Mucosa of stomach (tissue), 1 donor: Measurements from ENCODE around the gene MXRA8.

Source experiments
- H3K27me3 ChIP-seq: one replicate; pipeline ENCODE4 v1.7.0; 2013; ENCODE audit warnings: mild to moderate bottlenecking, low read length; ENCODE audit not compliant: control insufficient read depth, insufficient read depth
- H3K36me3 ChIP-seq: one replicate; pipeline ENCODE4 v1.7.0; 2013; ENCODE audit warnings: low read length; ENCODE audit not compliant: control insufficient read depth, insufficient read depth
- H3K4me1 ChIP-seq: one replicate; pipeline ENCODE4 v1.7.0; 2013; ENCODE audit warnings: mild to moderate bottlenecking, low read length; ENCODE audit not compliant: control insufficient read depth, insufficient read depth
- H3K4me3 ChIP-seq: one replicate; pipeline ENCODE4 v1.7.0; 2013; ENCODE audit warnings: low read length
- H3K9ac ChIP-seq: one replicate; pipeline ENCODE4 v1.7.0; 2013; ENCODE audit warnings: mild to moderate bottlenecking, low read length, moderate library complexity
- H3K9me3 ChIP-seq: one replicate; pipeline ENCODE4 v1.7.0; 2013; ENCODE audit warnings: mild to moderate bottlenecking, low read length, moderate library complexity; ENCODE audit not compliant: control insufficient read depth
- donor health status: Pancreatic carcinoma.

The MXRA8 gene

DNA sequence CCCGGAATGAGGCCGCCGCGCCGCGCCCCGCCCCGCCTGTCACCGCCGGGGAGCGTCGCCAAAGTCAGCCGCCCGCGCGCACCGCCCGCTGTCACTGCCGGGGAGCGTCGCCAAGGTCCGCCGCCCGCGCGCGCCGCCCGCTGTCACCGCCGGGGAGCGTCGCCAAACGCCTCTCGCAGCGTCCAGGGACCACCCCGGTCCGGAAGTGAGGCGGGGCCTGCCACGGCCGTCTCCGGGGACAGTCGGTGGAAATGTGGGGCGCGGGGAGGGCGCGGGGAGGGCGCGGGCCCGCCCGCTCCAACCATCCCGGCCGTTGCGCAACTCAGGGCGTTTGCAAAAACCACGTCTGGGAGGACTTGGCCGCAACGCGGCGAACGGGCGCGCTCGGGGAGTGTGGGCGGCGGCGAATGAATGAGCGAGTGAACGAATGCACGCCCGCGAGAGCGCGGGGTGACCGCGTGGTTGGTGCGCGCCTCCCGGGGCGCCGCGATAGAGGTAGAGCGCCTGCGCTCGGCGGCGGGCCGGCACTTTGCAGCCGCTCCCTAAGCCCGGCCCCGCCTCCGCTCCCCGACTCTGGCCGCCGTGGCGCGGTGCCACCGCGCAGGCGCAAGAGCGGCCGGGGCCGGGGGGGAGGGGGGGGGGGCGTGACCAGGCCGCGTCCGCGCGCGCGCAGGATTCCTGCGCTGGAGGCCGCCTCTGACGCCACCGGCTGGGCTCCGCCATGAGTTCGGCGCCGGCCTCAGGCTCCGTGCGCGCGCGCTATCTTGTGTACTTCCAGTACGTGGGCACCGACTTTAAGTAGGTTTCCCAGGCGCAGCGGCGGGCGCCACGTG is 50.2 kb downstream of the MXRA8 start, which contains the start of the genes ACAP3 and PUSL1:
Gene ACAP3 (minus strand): TSS at position 8 of the 833 bp plus-strand sequence. CDS start 115 bp downstream, outside the sequence.
Gene PUSL1 (plus strand): TSS at position 675 of the 833 bp plus-strand sequence. CDS start 47 bp downstream, at position 722.
- Histone ChIP-seq H3K27me3 (no peaks in the 10 kb centered on the region), H3K4me1 (peaks cover 47% of the 10 kb centered on the region)

DNA sequence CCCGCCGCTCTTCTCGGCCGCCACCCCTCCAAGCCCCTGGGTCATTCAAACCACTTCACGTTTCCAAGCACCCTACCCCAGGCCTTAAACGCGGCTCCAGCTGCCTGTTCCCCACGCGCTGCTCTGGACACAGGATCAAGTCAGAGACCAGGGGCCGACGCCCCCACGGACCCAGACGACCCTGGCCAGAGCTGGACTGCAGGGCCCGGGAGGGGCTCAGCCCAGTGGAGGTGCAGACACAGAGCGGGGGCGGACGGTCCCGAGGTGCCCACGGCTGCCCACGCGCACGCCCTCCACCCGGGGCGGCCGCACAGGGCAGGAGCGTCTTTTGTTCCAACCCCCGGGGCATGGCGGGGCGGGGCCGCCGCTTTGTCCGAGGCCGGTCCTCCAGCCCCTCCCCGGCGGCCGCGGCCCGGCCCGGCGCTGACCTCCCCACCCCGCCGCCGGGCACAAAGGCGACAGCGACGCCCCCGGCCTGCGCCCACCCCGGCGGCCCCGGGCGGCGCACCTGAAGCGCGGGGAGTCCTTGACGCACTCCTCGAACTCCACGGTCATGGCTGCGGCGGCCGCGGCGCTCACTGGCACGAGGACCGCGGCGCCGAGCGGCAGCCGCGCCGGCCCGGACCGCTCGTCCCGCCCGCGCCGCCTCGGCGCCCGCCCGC is 51.0 kb downstream of the MXRA8 start:
- peak overlapping the region; percentile 55 for H3K9ac ChIP-seq
- H3K4me3 ChIP-seq: peak overlapping the region; percentile 54
- H3K36me3 ChIP-seq: peaks cover 8% of the 10 kb centered on the region
- H3K4me1 ChIP-seq: peaks cover 49% of the 10 kb centered on the region
- H3K27me3 ChIP-seq: no peaks in the 10 kb centered on the region
- no peaks in the 10 kb centered on the region for H3K9me3 ChIP-seq

More for the DNA sequence above, 50.2 kb downstream of the MXRA8 start, which contains the start of the genes ACAP3 and PUSL1:
- Histone ChIP-seq H3K9ac (peak within 1 kb of the TSS; percentile 61), H3K4me3 (peak within 1 kb of the TSS; percentile 54), H3K36me3 (peaks cover 8% of the 10 kb centered on the region), H3K9me3 (no peaks in the 10 kb centered on the region)

DNA sequence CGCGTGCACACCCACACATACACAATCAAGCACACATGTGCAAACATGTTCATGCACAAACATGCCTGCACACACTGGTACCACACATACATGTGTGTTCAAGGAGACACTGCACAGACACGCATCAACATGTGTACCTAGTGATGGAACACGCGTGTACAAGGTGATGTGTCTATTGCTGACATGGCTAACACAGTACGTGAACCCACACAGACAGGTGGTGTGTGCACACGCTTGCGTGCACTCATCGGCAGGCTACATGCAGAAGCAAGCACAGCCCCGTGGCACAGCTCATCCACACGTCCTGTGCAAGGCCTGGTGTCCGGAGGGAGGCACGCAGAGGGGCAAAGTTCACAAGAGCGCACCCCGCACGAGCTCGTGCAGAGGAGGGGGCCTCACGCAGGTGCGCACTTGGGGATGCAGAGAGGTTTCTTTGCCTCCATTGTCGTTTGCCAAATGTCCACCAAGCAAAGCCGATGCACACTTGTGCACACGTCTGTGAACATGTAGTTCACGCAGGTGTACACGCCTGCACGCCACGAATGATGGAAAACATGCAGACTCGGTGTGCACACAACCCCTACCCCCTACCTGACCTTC is 51.6 kb downstream of the MXRA8 start:
- no peaks in the 10 kb centered on the region for H3K9me3 ChIP-seq
- no peak overlapping the region for H3K9ac ChIP-seq
- peaks cover 49% of the 10 kb centered on the region for H3K4me1 ChIP-seq
- no peaks in the 10 kb centered on the region for H3K27me3 ChIP-seq
- peak overlapping the region; percentile 54 for H3K4me3 ChIP-seq
- peaks cover 8% of the 10 kb centered on the region for H3K36me3 ChIP-seq

DNA sequence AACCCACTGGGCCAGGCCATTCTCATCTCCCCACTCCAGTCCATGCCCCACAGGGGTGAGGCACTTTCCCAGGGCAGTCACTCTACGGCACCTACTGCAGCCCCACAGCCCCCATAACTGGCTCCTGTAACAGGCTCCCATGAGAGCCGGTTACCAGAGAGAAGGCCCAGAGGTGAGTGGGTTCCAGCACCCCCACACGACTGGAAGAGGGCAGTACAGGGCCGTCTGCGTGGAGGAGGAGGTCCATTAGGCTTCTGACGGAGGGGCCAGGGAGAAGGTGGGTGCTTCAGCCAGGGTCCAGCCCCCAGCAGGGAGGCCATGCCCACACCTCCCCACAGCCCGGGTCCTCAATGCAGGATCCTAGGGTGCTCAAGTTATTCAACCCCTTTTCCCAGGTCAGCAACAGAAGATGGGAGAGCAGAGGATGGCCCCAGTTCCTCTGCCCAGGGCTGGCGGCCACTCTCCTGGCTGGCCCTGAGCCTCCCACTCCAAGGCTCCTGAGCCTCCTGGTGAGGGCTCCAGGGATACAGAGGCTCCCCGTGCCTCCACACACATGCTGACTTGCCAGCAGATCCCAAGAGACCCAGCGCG is 52.2 kb downstream of the MXRA8 start:
- no peaks in the 10 kb centered on the region for H3K27me3 ChIP-seq
- H3K9me3 ChIP-seq: no peaks in the 10 kb centered on the region
- peak overlapping the region; percentile 54 for H3K4me3 ChIP-seq
- H3K36me3 ChIP-seq: peaks cover 3% of the 10 kb centered on the region
- H3K4me1 ChIP-seq: peaks cover 49% of the 10 kb centered on the region
- peak overlapping the region; percentile 28 for H3K9ac ChIP-seq

DNA sequence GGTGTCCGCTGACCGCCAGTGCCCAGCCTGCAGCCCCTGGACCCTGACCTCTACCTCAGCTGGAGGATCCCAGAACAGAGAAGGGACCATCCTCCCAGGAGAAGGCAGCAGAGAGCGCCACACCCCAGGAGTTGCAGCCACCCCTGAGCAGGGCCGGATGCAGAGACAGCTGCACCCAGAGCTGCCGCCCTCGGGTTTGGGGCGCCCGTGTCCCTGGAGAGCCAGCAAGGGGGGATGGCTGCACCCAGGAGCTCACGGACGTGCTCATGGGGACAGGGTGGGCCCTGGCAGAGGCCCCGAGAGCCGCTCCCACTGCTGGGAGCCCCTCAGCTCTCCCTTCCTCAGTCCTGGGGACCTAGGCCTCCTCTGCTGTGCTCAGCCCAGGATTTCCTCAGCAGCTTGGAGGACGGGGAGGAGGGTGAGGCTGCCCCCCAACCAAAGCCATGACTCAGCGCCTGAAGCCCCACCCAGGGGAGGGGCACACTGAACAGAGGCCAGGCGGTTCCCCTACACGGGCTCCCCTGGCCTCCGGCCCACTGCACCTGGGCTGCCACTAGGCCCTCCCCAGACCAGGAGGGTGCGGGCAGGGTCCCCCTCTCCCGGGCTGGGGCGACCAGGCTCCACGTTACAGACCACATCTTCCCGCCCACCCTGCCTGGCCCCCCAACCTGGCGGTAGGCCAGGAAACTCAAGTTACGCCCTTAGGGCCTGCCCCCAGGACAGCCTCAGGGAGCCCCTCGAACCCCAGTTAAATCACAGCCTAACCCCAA is 52.9 kb downstream of the MXRA8 start:
- Histone ChIP-seq H3K36me3 (no peaks in the 10 kb centered on the region), H3K27me3 (no peaks in the 10 kb centered on the region), H3K4me3 (peak overlapping the region; percentile 2)

DNA sequence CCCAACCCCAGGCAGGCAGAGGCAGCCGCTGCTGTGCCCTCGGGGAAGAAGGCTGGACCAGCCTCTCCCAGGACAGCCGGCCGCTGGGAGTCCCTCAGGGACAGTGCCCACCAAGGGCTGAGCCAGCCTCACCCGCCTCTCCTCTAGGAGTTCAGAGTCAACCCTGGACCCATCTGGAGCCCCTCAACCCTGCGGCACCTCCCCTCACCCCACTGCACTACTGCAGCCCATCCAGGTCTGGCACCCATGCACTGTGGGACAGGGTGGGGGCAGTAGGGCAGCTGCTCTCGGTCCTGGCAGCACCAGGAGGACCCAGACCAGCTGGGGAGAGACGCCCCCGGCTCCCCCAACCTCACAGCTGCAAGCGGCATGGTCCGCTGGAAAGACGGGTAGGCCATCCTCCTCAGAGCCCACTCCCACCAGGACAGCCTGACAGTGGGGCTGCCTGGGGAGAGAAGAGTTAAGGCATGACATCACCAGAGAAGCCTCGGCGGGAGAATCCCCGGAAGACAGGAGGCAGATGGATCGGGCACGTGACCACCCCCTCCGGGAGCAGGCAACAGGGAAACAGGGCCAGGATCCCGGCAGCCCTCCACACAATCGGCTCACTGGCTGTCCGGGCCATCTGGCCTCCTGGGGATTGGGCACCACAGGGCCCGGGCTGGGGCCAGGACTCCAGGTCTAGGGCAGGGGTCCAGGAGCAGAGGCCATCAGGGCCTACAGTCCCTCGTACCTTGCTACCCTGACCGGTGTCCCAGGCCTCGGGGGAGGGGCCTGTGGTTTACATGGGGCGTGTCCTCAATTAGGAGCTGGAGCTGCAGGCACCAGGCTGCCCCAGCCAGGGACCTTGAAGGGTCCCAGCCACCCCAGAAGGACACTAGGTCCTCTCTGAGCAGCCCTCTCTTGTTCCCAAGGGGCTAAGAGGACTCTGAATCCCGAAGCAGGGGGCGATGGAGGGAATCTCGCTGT is 53.7 kb downstream of the MXRA8 start:
- peaks cover 48% of the 10 kb centered on the region for H3K4me1 ChIP-seq
- H3K27me3 ChIP-seq: no peaks in the 10 kb centered on the region
- no peaks in the 10 kb centered on the region for H3K9me3 ChIP-seq
- peak overlapping the region; percentile 2 for H3K4me3 ChIP-seq
- no peaks in the 10 kb centered on the region for H3K36me3 ChIP-seq
- peak overlapping the region; percentile 55 for H3K9ac ChIP-seq

More for the DNA sequence above, 52.9 kb downstream of the MXRA8 start:
- peaks cover 49% of the 10 kb centered on the region for H3K4me1 ChIP-seq
- no peaks in the 10 kb centered on the region for H3K9me3 ChIP-seq
- H3K9ac ChIP-seq: peak overlapping the region; percentile 55

DNA sequence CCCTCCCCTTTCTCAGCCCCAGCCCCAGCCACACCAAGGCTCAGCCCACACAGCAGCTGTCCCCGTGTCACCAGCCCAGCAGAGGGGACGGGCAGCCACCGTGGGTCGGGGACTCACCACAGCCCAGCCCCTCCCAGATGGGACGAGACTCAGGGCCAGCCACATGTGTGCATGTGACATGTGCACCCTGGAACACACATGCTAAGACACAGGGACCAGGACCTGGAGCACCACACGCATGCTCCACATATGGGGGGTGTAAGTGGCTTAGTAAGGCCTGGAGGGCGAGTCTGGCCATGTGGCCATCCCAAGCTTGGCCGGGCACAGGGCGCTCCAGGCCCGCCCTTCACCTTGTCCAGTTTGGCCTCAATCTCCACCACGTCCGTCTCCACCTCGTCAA is 54.6 kb downstream of the MXRA8 start:
- H3K36me3 ChIP-seq: no peaks in the 10 kb centered on the region
- no peak overlapping the region for H3K4me3 ChIP-seq
- H3K9ac ChIP-seq: no peak overlapping the region

DNA sequence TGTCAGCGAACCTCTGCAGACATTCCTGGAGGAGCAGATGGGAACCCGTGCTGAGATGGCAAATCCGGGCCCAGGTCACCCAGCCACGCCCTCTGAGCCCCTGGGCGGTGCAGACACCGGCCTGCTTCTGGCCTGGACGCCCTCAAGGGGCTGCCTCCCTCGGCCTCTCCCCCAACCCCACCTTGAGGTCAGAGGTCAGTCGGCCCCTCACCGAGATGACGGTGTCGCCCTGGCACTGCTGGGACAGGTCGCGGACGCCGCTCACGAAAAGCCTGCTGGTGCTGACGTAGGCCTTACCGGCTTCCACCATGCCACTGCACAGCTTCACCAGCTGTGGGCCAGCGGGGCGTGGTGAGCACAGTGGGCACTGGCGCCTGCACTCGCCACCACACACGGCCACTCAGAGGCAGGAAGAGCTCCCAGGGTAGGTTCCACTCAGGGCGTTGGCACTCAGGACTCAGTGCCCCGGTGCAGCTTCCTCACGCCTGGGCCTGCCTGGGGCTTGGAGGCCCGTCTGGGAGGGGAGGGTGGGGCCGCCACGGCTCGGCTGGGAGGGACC is 55.3 kb downstream of the MXRA8 start:
- Histone ChIP-seq H3K9ac (no peak overlapping the region), H3K4me1 (peaks cover 44% of the 10 kb centered on the region)

More for the DNA sequence above, 54.6 kb downstream of the MXRA8 start:
- Histone ChIP-seq H3K4me1 (peaks cover 44% of the 10 kb centered on the region), H3K9me3 (no peaks in the 10 kb centered on the region), H3K27me3 (no peaks in the 10 kb centered on the region)

More for the DNA sequence above, 55.3 kb downstream of the MXRA8 start:
- Histone ChIP-seq H3K27me3 (no peaks in the 10 kb centered on the region), H3K36me3 (no peaks in the 10 kb centered on the region), H3K4me3 (no peak overlapping the region), H3K9me3 (no peaks in the 10 kb centered on the region)
